GM12865 (cell line): ENCODE results near the gene TMEM253.

Source experiments
- DNase-seq: peaks from one replicate; pipeline ENCODE4 v3.0.0; 2010; ENCODE audit warnings: low read depth
- H3K4me3 ChIP-seq: 2 replicates; pipeline ENCODE4 v1.5.1; 2011; ENCODE audit warnings: mild to moderate bottlenecking, low read depth, low read length, control low read depth
- CTCF ChIP-seq: IDR thresholded peaks from 2 replicates; pipeline ENCODE4 v1.5.1; 2011; ENCODE audit warnings: low read length, control low read depth, low read depth, inconsistent platforms; ENCODE audit not compliant: insufficient read depth; ENCODE audit errors: missing control alignments

TMEM253 gene

GRCh38 chr14:21136024-21136423 is 35.2 kb downstream of the TMEM253 start:
- H3K4me3 ChIP-seq = no peak overlapping the region
- TF ChIP-seq CTCF = peak; percentile 58
- DNase-seq = peak; percentile 17

- no peak for TF ChIP-seq CTCF
- no peak for DNase-seq
- H3K4me3 ChIP-seq = no peak overlapping the region
These were observed 41.5 kb downstream of the TMEM253 start for GRCh38 chr14:21142357-21142756.

GRCh38 chr14:21145437-21145836 is 44.6 kb downstream of the TMEM253 start:
- no peak for DNase-seq
- H3K4me3 ChIP-seq = no peak overlapping the region
- TF ChIP-seq CTCF = no peak

GRCh38 chr14:21149641-21150367 is 48.9 kb downstream of the TMEM253 start:
- no peak overlapping the region for H3K4me3 ChIP-seq
- no peak for DNase-seq
- TF ChIP-seq CTCF = no peak
